Body of pancreas (tissue), 4 donors: ENCODE results near the gene PAM16. TPM values are rescaled to one million over a fixed set of nuclear protein-coding genes. Genes with fewer than 3 reads are reported as not detected.

Experiments
- ATAC-seq: fragments of 150-250 bp; one replicate; pipeline ENCODE4 v1.9.1; 2016
- DNase-seq, 4 donors: peaks; one replicate each; pipeline ENCODE4 v3.0.0-alpha.2; 2019
- H3K27ac ChIP-seq, 4 donors: fragments of 200-600 bp; sonication (generic); 1 replicate in 3 of 4; 2 replicates in 1 of 4; pipeline versions ENCODE4 v1.5.1 to v1.6.1; 2016 to 2019; ENCODE audit warnings: mild to moderate bottlenecking in 1 of 4, mixed read lengths in 1 of 4, moderate library complexity in 1 of 4
- H3K27me3 ChIP-seq, 2 donors: fragments of 200-600 bp; sonication (generic); one replicate each; pipeline ENCODE4 v1.6.0; 2016; ENCODE audit warnings: mild to moderate bottlenecking in 1 of 2
- H3K36me3 ChIP-seq, 2 donors: fragments of 200-600 bp; sonication (generic); replicated peaks in 1 of 2; 2 replicates each; pipeline ENCODE4 v1.5.1; 2016; ENCODE audit warnings: low read depth in 2 of 2; ENCODE audit not compliant: insufficient read depth in 1 of 2
- H3K4me1 ChIP-seq: fragments of 200-600 bp; sonication (generic); one replicate; pipeline ENCODE4 v1.6.0; 2016
- H3K4me3 ChIP-seq, 2 donors: fragments of 200-600 bp; sonication (generic); 1 replicate in 1 of 2; 2 replicates in 1 of 2; pipeline ENCODE4 v1.5.1; 2016 to 2019
- H3K9me3 ChIP-seq, 3 donors: fragments of 200-600 bp; sonication (generic); 1 replicate in 2 of 3; 2 replicates in 1 of 3; pipeline ENCODE4 v1.5.1; 2016
- CTCF ChIP-seq, 7 experiments: fragments of 450-650 bp in 4 of 7; fragments of 200-600 bp in 3 of 7; sonication (generic) in 3 of 7; IDR thresholded peaks; one replicate each; pipeline ENCODE4 v1.5.1; 2016 to 2019; ENCODE audit warnings: antibody characterized with exemption in 7 of 7
- POLR2A ChIP-seq, 3 donors: fragments of 450-650 bp; IDR thresholded peaks; one replicate each; pipeline ENCODE4 v1.6.1; 2016; ENCODE audit warnings: antibody characterized with exemption in 3 of 3, mild to moderate bottlenecking in 2 of 3
- WGBS, 2 donors: methylation state at CpG; one replicate each; pipeline ENCODE4 v1.1.5; 2017; 5-methylcytosine and 5-hydroxymethylcytosine counted together
- intact Hi-C: fragments of 100-400 bp; cut with DNase I; formaldehyde crosslinking; loops from one replicate; pipeline ENCODE4 v1.15.1; 2023
- total RNA-seq, 2 donors: library from RNA; depleted of rRNA; stranded (reverse); fragments of >200 nt; gene quantifications; one replicate each; pipeline ENCODE4 v1.1.0, GENCODE V29; 2016

The PAM16 gene
- total RNA-seq, 2 donors from 2014 or later = 25.9 to 27.7 TPM

GRCh38 chr16:4351880-4352279, 759 bp upstream of the PAM16 start:
- H3K27ac ChIP-seq = peak overlapping the region in 1 of 4 donors; percentile 4
- H3K27me3 ChIP-seq = no peaks in the 10 kb centered on the region
- peaks cover 33% of the 10 kb centered on the region for H3K4me1 ChIP-seq
- TF ChIP-seq CTCF (IDR thresholded peaks at IDR 0.05) (no peak), POLR2A (IDR thresholded peaks at IDR 0.05) (no peak)
- no peaks in the 10 kb centered on the region for H3K9me3 ChIP-seq
- no peak overlapping the region for H3K4me3 ChIP-seq
- intact Hi-C loops = no loop called here
- ATAC-seq (no peak), DNase-seq (no peak)
- no peaks in the 10 kb centered on the region for H3K36me3 ChIP-seq
- WGBS, 2 donors = 66 to 68% methylated on average over 7 of the region's 7 CpGs

- H3K9me3 ChIP-seq = no peaks in the 10 kb centered on the region
- TF ChIP-seq CTCF (IDR thresholded peaks at IDR 0.05) (no peak), POLR2A (IDR thresholded peaks at IDR 0.05) (no peak)
- H3K27me3 ChIP-seq = no peaks in the 10 kb centered on the region
- H3K4me3 ChIP-seq = peak overlapping the region; percentile 27 to 51
- DNase-seq (no peak), ATAC-seq (peak; percentile 28)
- 29 to 54% methylated on average over 13 to 24 of the region's 24 CpGs for WGBS, 2 donors
- H3K27ac ChIP-seq = peak overlapping the region; percentile 57 to 87 (median 74)
- intact Hi-C loops = no loop called here
- H3K4me1 ChIP-seq = peaks cover 48% of the 10 kb centered on the region
- no peaks in the 10 kb centered on the region for H3K36me3 ChIP-seq
These were observed 745 bp downstream of the PAM16 start for GRCh38 chr16:4350365-4350786.

- whole genome bisulfite sequencing, 2 donors = 93 to 96% methylated on average over 5 of the region's 5 CpGs
- intact Hi-C loops = no loop called here
These were observed 1.8 kb downstream of the PAM16 start for GRCh38 chr16:4349332-4349731.

GRCh38 chr16:4347765-4348509, 3.2 kb downstream of the PAM16 start:
- TF ChIP-seq CTCF (IDR thresholded peaks at IDR 0.05) (no peak), POLR2A (IDR thresholded peaks at IDR 0.05) (no peak)
- peak overlapping the region in 1 of 4 donors; percentile 20 for H3K27ac ChIP-seq
- no peak for ATAC-seq
- no peaks in the 10 kb centered on the region for H3K27me3 ChIP-seq
- H3K4me3 ChIP-seq = no peak overlapping the region
- H3K9me3 ChIP-seq = no peaks in the 10 kb centered on the region
- no peak for DNase-seq
- WGBS, 2 donors = 72 to 74% methylated on average over 11 to 17 of the region's 17 CpGs
- intact Hi-C loops = no loop called here
- H3K4me1 ChIP-seq = peaks cover 56% of the 10 kb centered on the region
- H3K36me3 ChIP-seq = no peaks in the 10 kb centered on the region

More at GRCh38 chr16:4349332-4349731, 1.8 kb downstream of the PAM16 start:
- Histone ChIP-seq H3K27ac (no peak overlapping the region), H3K36me3 (no peaks in the 10 kb centered on the region), H3K4me3 (no peak overlapping the region), H3K4me1 (peaks cover 56% of the 10 kb centered on the region), H3K9me3 (no peaks in the 10 kb centered on the region), H3K27me3 (no peaks in the 10 kb centered on the region)
- no peak for DNase-seq
- TF ChIP-seq POLR2A (IDR thresholded peaks at IDR 0.05) (no peak), CTCF (IDR thresholded peaks at IDR 0.05) (no peak)
- no peak for ATAC-seq

- no peak for TF ChIP-seq POLR2A (IDR thresholded peaks at IDR 0.05)
- TF ChIP-seq CTCF (IDR thresholded peaks at IDR 0.05) = no peak
- H3K27me3 ChIP-seq = no peaks in the 10 kb centered on the region
- peaks cover 56% of the 10 kb centered on the region for H3K4me1 ChIP-seq
- intact Hi-C loops = no loop called here
- peak overlapping the region in 1 of 4 donors; percentile 52 for H3K27ac ChIP-seq
- 77 to 93% methylated on average over 8 of the region's 8 CpGs for WGBS, 2 donors
- ATAC-seq = no peak
- H3K36me3 ChIP-seq = no peaks in the 10 kb centered on the region
- peak in 1 of 4 donors; percentile 21 for DNase-seq
- H3K9me3 ChIP-seq = no peaks in the 10 kb centered on the region
- H3K4me3 ChIP-seq = no peak overlapping the region
These were observed 4.1 kb downstream of the PAM16 start for GRCh38 chr16:4347010-4347409.
